Measurements from ENCODE around the gene RTN3. TPM values are rescaled to one million over a fixed set of nuclear protein-coding genes. Genes with fewer than 3 reads are reported as not detected.

The RTN3 gene
- total RNA-seq, 2 donors from 2014 or later, result 128 to 160 TPM

GRCh38 chr11:63672936-63673539 lies 8.3 kb upstream of the RTN3 start:
- Histone ChIP-seq H3K4me3 (ENCODE audit: low read length) (no peak overlapping the region), H3K36me3 (ENCODE audit: control insufficient read depth, insufficient read depth, low read length) (peaks cover 4% of the 10 kb centered on the region), H3K4me1 (ENCODE audit: control insufficient read depth, insufficient read depth, low read length) (no peaks in the 10 kb centered on the region), H3K9me3 (ENCODE audit: control insufficient read depth, low read length) (no peaks in the 10 kb centered on the region), H3K9ac (ENCODE audit: extremely low read depth, low read length, poor library complexity, severe bottlenecking) (no peak overlapping the region), H3K27me3 (ENCODE audit: control insufficient read depth, insufficient read depth, low read length, poor library complexity, severe bottlenecking) (no peaks in the 10 kb centered on the region), H3K27ac (ENCODE audit: low read depth, low read length) (no peak overlapping the region)
- no peak overlapping the region for H3K4me3 Mint-ChIP-seq
- TF ChIP-seq, protein P1, sequence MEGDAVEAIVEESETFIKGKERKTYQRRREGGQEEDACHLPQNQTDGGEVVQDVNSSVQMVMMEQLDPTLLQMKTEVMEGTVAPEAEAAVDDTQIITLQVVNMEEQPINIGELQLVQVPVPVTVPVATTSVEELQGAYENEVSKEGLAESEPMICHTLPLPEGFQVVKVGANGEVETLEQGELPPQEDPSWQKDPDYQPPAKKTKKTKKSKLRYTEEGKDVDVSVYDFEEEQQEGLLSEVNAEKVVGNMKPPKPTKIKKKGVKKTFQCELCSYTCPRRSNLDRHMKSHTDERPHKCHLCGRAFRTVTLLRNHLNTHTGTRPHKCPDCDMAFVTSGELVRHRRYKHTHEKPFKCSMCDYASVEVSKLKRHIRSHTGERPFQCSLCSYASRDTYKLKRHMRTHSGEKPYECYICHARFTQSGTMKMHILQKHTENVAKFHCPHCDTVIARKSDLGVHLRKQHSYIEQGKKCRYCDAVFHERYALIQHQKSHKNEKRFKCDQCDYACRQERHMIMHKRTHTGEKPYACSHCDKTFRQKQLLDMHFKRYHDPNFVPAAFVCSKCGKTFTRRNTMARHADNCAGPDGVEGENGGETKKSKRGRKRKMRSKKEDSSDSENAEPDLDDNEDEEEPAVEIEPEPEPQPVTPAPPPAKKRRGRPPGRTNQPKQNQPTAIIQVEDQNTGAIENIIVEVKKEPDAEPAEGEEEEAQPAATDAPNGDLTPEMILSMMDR (conservative IDR thresholded peaks at IDR 0.05), result no peak
- H3K9me3 Mint-ChIP-seq, result no peaks in the 10 kb centered on the region
- H3K4me1 Mint-ChIP-seq, result peaks cover 4% of the 10 kb centered on the region
- DNase-seq, result no peak
- peaks cover 2% of the 10 kb centered on the region for H3K36me3 Mint-ChIP-seq (ENCODE audit: low read depth)
- H3K27me3 Mint-ChIP-seq (ENCODE audit: insufficient read depth), result no peaks in the 10 kb centered on the region
- H3K27ac Mint-ChIP-seq, result no peak overlapping the region
- WGBS, 2 experiments (ENCODE audit: insufficient coverage in 1 of 2, insufficient read length in 1 of 2), result 92 to 100% methylated on average over 1 of the region's 1 CpG

DNA sequence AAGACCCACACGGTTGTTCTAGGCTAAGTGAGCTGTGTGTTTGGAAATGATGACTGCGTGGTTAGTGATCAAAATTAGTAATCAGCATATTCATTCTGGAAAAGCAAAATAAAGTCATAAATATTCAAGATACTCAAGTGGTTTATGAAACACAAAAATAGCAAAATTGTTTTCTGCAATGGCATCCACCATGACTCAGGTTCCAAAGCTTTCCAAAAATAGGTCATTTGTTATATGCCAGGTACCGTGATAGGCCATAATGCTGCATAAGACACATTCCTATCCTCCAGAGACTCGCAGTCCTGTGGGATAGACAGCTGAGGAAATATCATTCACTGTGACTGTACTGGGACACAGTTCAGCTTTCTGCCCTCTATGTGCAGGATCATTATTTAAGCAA lies 7.7 kb upstream of the RTN3 start:
- H3K9me3 Mint-ChIP-seq, result no peaks in the 10 kb centered on the region
- 90 to 95% methylated on average over 2 to 3 of the region's 4 CpGs for WGBS, 2 experiments (ENCODE audit: insufficient coverage in 1 of 2, insufficient read length in 1 of 2)
- peaks cover 3% of the 10 kb centered on the region for H3K4me1 Mint-ChIP-seq
- Histone ChIP-seq H3K4me3 (ENCODE audit: low read length) (no peak overlapping the region), H3K27me3 (ENCODE audit: control insufficient read depth, insufficient read depth, low read length, poor library complexity, severe bottlenecking) (no peaks in the 10 kb centered on the region), H3K9ac (ENCODE audit: extremely low read depth, low read length, poor library complexity, severe bottlenecking) (no peak overlapping the region), H3K27ac (ENCODE audit: low read depth, low read length) (no peak overlapping the region), H3K9me3 (ENCODE audit: control insufficient read depth, low read length) (no peaks in the 10 kb centered on the region), H3K4me1 (ENCODE audit: control insufficient read depth, insufficient read depth, low read length) (no peaks in the 10 kb centered on the region), H3K36me3 (ENCODE audit: control insufficient read depth, insufficient read depth, low read length) (no peaks in the 10 kb centered on the region)
- H3K27me3 Mint-ChIP-seq (ENCODE audit: insufficient read depth), result no peaks in the 10 kb centered on the region
- TF ChIP-seq, protein P1 (conservative IDR thresholded peaks at IDR 0.05), result no peak
- no peak overlapping the region for H3K4me3 Mint-ChIP-seq
- DNase-seq, result peak; percentile 9
- no peaks in the 10 kb centered on the region for H3K36me3 Mint-ChIP-seq (ENCODE audit: low read depth)
- no peak overlapping the region for H3K27ac Mint-ChIP-seq

GRCh38 chr11:63680834-63681320 lies 423 bp upstream of the RTN3 start:
- peaks cover 3% of the 10 kb centered on the region for H3K4me1 ChIP-seq (ENCODE audit: control insufficient read depth, insufficient read depth, low read length)
- TF ChIP-seq, protein P1 (conservative IDR thresholded peaks at IDR 0.05), result no peak
- no peak overlapping the region for H3K9ac ChIP-seq (ENCODE audit: extremely low read depth, low read length, poor library complexity, severe bottlenecking)
- H3K27me3 Mint-ChIP-seq (ENCODE audit: insufficient read depth), result no peaks in the 10 kb centered on the region
- peaks cover 5% of the 10 kb centered on the region for H3K36me3 Mint-ChIP-seq (ENCODE audit: low read depth)
- no peaks in the 10 kb centered on the region for H3K9me3 Mint-ChIP-seq
- no peak for DNase-seq
- H3K4me3 ChIP-seq (ENCODE audit: low read length), result peak overlapping the region; percentile 92
- H3K36me3 ChIP-seq (ENCODE audit: control insufficient read depth, insufficient read depth, low read length), result no peaks in the 10 kb centered on the region
- peak overlapping the region; percentile 84 for H3K4me3 Mint-ChIP-seq
- peaks cover 16% of the 10 kb centered on the region for H3K4me1 Mint-ChIP-seq
- WGBS, 2 experiments (ENCODE audit: insufficient coverage in 1 of 2, insufficient read length in 1 of 2), result 26 to 38% methylated on average over 12 to 18 of the region's 18 CpGs
- H3K27ac Mint-ChIP-seq, result peak overlapping the region; percentile 92
- H3K27ac ChIP-seq (ENCODE audit: low read depth, low read length), result peak overlapping the region; percentile 72
- no peaks in the 10 kb centered on the region for H3K27me3 ChIP-seq (ENCODE audit: control insufficient read depth, insufficient read depth, low read length, poor library complexity, severe bottlenecking)
- no peaks in the 10 kb centered on the region for H3K9me3 ChIP-seq (ENCODE audit: control insufficient read depth, low read length)
